Mesenteric fat pad (tissue), 1 donor: ENCODE results near the gene UBE2H. TPM values are rescaled to one million over a fixed set of nuclear protein-coding genes. Genes with fewer than 3 reads are reported as not detected.
"Not testable (repeated sequence)": the region's sequence is repeated elsewhere in the genome, so short reads cannot be mapped to it uniquely, and the experiment has no call there.

Experiments
- DNase-seq: peaks from one replicate; pipeline ENCODE4 v3.0.0-alpha.2; 2020; ENCODE audit warnings: low spot score
- total RNA-seq: library from RNA; stranded (reverse); fragmentation: NEBNext Ultra II Directional; extraction: Animal tissue kit (Norgen Biotek cat#: 25700); gene quantifications from one replicate; pipeline ENCODE4 v1.2.1, GENCODE V29; 2021
- donor health status: DM: yes; HTN: yes; CAD: no.

The UBE2H gene
- total RNA-seq, 1 donor from 2014 or later, result 117 TPM

- DNase-seq, result peak; percentile 83
These were observed 128.2 kb downstream of the UBE2H start for GRCh38 chr7:129824291-129825208.

- DNase-seq, result peak; percentile 49
These were observed 129.6 kb downstream of the UBE2H start for GRCh38 chr7:129823143-129823542.

GRCh38 chr7:129821476-129821875 lies 131.3 kb downstream of the UBE2H start:
- peak; percentile 60 for DNase-seq

GRCh38 chr7:129816742-129817141 lies 136.0 kb downstream of the UBE2H start:
- no peak for DNase-seq

GRCh38 chr7:129807863-129808262 lies 144.9 kb downstream of the UBE2H start:
- no peak for DNase-seq

GRCh38 chr7:129804890-129805719 lies 147.7 kb downstream of the UBE2H start:
- DNase-seq, result no peak

GRCh38 chr7:129804111-129804889 lies 148.5 kb downstream of the UBE2H start:
- no peak for DNase-seq

- DNase-seq, result no peak
These were observed 149.1 kb downstream of the UBE2H start for GRCh38 chr7:129803546-129804081.

- no peak for DNase-seq
These were observed 150.9 kb downstream of the UBE2H start for GRCh38 chr7:129801882-129802281.

GRCh38 chr7:129800901-129801300 lies 151.9 kb downstream of the UBE2H start:
- no peak for DNase-seq

- DNase-seq, result no peak
These were observed 153.3 kb downstream of the UBE2H start for GRCh38 chr7:129799350-129799955.

- DNase-seq, result no peak
These were observed 154.0 kb downstream of the UBE2H start for GRCh38 chr7:129798616-129799349.

GRCh38 chr7:129797214-129797789 lies 155.5 kb downstream of the UBE2H start:
- no peak for DNase-seq

GRCh38 chr7:129796186-129796775 lies 156.5 kb downstream of the UBE2H start:
- DNase-seq, result no peak

- not testable (repeated sequence) for DNase-seq
These were observed 158.3 kb downstream of the UBE2H start for GRCh38 chr7:129794461-129794860.

GRCh38 chr7:129793506-129794310 lies 159.1 kb downstream of the UBE2H start:
- no peak for DNase-seq

GRCh38 chr7:129792721-129793120 lies 160.0 kb downstream of the UBE2H start:
- DNase-seq, result no peak

- DNase-seq, result no peak
These were observed 162.6 kb downstream of the UBE2H start for GRCh38 chr7:129790136-129790535.
